Activated gamma-delta T cell (primary cell): ENCODE data around the gene SLC12A3.
"Not testable (repeated sequence)": the region's sequence is repeated elsewhere in the genome, so short reads cannot be mapped to it uniquely, and the experiment has no call there.

ENCODE experiments used
- DNase-seq: peaks from one replicate; lab custom pipeline; 2025; lab: John Stamatoyannopoulos, UW

Gene SLC12A3

DNA sequence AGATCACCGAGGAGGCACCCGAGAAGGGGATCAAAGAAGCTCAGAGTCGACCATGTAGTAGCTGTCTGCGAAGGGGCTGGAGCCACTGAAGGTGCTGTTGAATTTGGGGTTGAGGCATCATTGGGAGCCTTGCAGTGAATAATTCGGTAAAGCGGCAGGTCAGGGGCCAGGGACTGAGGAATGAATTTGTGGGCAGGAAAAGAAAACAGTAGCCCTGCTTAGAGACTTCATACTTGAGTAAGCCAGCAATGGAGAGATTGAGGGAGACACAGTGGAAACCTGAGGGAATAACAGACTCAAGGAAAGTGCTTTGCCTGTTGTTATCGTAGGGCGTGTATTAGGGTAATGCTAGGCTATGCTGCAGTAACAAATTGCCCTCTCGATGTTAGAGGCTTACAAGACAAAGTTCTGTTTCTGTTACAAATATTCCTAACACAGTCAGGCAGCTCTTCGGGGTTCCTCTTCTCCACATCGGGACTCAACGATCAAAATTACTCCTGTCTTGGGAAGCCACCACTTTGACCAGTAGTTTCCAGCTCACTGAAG lies 53.5 kb downstream of the SLC12A3 start:
- DNase-seq = no peak

DNA sequence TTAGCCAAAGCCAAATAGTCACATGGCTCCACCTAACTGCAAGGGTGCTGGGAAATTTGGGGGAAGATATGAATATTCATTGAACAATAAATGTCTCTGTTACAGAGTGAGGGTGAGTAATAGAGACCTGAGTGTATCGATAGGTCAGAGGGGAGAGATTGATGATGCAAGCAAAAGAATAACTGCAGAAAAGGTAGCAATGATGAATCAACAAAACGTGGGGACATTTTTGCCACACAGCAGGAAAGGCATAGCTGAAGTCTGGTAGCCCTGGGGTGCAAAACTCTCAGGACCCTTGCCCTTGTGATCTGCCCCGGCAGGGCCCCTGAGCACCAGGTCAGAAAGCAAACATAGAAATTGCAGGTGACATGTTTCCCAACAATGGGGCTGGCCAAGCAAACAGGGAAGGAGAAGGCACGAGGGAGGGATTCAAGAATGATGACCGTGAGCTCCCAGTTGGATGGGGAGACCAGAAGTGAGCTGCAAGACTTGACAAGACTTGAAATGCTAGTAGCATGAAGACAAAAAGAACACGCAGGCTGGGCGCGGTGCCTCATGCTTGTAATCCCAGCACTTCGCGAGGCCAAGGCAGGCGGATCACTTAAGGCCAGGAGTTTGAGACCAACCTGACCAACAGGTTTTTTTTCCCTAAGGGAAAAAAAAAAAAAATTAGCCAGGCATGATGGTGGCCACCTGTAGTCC lies 54.2 kb downstream of the SLC12A3 start:
- DNase-seq = no peak

DNA sequence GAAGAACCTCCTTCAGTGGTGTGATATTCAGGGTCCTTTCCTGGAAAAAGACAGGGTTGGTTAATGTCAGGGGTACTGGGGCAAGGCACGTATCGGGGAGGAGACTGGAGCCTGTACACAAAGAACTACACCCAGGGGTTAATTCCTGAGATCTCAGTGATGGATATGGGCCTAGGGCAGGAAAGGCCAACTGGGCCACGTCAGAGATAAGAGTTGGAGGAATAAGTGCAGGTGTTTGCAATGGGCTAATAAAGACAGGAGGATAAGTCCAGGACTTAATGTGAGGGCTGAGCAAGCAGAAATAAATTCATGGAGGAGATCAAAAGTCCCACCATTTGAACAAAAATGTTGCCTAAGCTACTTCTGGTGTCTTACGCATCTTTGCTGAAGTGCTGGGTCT lies 56.6 kb downstream of the SLC12A3 start:
- DNase-seq = no peak

DNA sequence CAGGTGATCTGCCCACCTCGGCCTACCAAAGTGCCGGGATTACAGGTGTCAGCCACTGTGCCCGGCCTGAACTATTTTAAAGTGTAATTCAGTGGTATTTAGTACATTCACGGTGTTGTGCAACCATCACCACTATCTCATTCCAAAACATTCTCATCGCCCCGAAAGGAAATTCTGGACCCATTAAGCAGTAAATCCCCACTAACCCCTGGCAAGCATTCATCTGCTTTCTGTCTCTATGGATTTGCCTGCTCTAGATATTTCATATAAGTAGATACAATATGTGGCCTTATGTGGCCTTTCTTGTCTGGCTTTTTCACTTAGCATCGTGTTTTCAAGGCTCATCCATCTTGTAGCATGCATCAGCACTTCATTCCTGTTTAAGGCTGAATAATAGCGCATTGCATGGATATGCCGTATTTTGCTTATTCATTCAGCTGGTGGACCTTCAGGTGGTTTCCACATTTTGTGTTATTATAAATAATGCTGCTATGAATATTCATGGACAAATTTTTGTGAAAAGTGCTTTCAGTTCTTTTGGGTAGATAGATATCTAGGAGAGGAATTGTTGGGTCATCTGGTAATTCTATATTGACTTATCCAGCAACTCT lies 58.6 kb downstream of the SLC12A3 start:
- no peak for DNase-seq

DNA sequence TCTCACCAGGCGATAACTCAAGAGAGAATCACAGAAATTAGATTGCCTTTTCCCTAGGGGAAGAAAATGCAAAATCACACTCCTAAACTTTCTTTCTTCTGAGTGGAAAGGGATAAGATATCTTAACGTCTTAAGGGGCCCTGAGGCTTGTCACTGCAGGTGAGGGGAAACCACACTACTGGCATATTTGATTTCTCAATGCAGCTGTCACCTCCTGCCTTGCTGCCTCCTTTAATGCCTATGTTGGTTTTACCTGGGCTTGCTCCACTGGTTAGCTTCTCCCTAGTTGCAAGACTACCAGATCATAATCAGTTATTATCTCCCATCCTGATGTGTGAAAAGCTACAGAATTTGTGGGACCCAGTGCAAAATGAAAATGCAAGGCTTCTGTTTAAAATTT lies 62.5 kb downstream of the SLC12A3 start:
- DNase-seq = no peak

DNA sequence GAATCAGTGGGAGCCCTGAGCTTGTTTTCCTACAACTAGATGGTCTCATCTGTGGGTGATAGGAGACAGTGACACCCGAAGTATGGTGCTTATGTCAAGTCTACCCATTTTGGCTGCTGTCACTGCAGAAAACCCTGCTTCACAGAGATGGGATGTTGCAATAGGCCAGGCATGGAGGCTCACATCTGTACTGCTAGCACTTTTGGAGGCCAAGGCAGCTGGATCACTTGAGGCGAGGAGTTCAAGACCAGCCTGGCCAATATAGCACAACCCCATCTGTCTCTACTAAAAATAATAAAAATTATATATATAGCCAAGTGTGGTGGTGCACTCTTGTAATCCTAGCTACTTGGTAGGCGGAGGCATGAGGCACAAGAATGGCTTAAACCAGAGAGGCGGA lies 64.6 kb downstream of the SLC12A3 start:
- no peak for DNase-seq

DNA sequence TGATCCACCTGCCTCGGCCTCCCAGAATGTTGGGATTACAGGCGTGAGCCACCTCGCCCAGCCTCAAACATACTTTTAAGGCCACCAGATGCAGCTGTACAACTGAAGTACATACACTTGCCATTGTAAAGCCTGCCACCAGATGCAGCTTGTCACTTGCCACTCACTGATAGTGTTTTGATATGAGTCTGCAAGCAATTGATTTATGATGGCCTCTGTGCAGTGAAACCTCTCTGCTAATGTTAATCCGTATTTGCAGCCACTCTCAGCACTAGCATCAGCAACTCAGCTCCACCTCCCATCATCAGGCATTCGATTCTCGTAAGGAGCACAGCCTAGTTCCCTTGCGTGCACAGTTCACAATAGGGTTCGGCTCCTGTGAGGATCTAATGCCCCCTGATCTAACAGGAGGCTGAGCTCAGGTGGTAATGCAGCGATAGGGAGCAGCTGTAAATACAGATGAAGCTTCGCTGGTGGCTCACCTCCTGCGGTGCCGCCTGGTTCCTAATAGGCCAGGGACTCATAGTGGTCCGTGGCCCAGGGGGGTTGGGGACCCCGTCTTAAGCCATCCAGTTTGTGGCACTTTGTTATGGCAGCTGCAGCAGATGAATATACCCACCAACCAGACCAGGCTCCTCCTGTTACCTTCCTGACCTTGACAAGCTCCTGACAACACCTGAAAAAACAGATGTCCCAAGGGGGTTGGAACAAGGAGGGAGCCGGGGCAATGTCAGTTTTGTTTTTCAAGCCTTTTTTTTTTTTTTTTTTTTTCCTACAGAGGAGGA lies 65.7 kb downstream of the SLC12A3 start:
- DNase-seq = no peak

DNA sequence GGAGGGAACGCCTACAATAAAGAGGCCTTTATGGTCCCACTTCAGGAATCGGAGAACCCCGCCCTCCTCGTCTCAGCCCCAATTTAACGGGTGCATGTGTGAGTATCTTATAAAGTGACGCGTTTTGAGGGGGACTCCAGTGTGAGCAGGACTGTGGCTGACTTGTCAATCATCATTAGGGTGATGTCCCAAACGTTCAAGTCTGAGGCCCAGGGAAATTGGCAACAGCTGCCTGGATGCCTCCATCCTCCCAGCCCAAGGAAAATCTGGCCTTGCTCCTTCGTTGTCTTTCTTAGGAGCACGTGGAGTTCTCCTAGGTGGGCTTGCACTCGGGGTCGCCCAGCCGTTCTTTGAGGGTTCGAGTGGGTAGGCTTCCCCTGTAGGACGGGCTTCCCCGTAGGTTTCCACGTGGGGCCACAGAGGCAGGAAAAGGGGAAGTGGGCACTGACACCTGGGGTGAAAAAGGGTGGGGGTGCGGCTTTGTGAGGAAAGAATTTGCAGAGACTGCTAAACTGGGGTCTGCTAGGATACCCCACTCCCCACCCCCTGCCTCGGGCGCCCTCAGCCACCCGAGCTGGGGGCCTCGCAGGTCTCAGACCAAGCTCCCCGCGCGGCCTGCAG lies 66.4 kb downstream of the SLC12A3 start:
- DNase-seq = no peak

DNA sequence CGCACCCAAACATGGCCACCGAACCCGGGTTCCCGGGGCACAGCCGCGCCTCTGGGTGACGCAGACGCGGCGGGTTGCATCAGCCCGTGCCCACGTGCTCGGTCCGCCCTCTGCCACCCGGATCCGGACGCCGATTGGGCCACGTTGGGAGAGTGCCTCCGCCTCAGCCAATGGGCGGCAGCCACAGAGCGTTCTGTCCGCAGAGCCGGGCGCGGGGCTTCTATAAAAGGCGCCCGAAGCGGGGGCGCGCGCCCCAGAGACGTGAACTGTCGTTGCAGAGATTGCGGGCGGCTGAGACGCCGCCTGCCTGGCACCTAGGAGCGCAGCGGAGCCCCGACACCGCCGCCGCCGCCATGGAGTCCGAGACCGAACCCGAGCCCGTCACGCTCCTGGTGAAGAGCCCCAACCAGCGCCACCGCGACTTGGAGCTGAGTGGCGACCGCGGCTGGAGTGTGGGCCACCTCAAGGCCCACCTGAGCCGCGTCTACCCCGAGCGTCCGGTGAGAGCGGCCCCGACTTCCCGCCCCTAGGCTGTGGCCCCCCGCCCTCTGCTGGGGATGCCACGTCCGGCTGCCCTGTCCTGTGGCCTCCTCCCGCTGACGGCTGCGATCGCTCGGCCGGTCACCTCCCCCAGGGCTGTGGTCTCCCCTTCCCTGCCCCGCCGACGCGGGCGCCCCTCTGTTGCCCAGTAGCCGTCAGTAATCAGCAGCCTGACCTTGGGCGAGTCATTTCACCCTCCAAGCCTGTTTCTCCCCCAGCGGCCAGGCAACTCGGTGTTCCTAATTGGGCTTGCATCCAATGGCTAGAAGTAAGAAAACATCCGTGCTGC lies 67.1 kb downstream of the SLC12A3 start, which contains the start of gene HERPUD1:
Gene HERPUD1, plus strand, starts transcription at position 251 of the 829 bp plus-strand sequence. Its CDS starts 103 bp downstream, at position 354.
- peak; percentile 98 for DNase-seq

DNA sequence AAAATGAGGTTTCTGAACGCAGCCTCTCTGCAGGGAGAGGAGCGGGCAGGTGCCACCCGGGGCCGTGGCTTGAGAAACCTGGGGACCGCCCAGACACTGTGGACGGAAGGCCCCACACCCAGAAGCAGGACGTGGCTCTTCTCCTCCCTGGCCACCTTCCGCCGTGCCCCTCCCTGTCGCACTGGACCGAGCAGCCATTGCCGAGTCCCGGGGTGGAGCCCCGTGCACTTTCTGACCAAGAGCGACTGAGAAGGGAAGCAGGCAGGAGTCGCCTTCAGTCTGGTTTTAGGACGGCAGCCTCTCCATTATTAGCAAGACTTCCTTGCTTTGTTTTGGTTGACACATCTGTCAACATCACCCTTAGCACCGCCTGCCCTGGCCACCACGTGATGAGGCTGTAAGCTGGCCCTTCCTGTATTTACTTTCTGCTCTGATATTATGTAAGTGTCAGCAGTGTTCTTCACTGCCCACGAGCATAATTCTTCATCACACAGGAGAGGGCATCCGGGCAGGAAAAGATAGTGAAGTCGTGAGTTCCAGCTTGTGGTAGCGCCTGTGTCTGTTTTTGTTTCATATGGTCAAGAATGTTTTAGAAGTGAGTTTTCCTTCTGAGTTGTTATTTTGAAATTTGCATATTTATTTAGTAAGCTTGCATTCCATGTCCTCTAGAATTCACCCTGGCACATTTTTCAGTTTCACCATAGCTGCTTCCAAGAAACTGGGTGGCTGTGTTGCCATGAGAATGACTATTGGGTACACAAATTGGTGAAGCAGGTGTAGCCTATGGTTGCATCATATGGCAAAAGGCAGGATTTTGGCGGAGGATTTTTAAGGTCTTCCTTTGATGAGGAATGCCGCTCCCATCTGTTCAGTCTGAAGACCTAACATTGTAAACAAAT lies 68.0 kb downstream of the SLC12A3 start:
- no peak for DNase-seq

DNA sequence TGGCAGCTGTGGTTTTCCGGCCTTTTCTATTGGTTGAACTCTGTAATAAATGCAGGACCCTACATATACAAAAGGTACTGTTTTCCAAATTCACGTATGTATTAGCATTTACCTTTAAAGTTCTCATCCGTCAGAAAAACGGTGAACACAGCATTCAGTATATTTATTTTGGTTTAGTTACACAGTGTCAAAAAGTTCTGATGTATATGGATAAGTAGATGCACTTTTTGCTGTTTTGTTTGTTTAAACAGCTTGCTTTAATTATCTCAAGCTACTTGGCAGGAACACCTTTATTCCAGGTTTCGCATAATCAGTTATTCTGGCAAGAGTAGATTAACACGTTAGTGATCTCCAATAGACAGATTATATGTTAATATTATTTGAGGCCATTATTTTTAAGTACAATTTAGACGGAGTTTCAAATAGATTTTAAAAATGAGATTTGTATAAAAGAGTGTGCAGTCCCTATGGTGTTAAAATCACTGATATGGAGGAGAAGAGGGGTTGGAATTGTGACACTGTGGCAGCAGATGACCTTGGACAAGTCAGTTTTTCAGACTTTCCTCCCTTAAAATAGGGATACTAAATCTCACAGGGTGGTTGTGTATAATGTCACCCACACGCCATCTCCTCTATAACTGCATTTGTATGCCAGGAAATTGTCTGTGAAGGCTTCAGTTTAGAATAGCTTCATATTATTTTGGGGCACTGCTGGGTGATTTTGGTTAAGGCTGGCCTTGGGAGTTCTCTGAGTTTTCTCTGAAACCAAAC lies 69.0 kb downstream of the SLC12A3 start:
- no peak for DNase-seq

DNA sequence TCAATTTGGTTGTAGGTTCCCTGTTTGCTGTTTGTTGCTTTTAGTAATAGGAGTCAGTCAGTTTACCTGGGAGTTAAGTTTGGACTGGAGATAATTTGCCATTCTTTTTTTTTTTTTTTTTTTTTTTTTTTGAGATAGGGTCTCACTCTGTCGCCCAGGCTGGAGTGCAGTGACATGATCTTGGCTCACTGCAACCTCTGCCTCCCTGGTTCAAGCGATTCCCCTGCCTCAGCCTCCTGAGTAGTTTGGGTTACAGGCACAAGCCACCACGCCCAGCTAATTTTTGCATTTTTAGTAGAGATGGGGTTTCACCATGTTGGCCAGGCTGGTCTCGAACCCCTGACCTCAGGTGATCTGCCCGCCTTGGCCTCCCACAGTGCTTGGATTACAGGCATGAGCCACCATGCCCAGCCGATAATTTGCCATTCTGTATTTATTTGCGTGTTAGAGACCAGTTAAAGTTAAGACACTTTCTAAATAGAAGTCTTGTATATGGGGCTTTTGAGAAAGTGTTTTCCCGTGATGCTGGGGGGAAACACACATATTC lies 69.7 kb downstream of the SLC12A3 start:
- DNase-seq = not testable (repeated sequence)

DNA sequence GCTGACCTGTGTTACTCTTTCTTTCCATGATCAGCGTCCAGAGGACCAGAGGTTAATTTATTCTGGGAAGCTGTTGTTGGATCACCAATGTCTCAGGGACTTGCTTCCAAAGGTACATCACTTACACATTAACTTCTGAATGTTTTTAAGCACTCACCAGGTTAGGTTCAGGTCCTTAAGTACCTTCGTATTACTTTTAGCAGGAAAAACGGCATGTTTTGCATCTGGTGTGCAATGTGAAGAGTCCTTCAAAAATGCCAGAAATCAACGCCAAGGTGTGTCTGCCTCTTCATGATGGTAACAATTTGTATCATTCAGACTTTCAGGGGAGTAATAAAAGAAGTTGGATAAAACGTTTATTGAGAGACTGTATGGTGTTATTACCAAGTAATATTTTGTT lies 70.2 kb downstream of the SLC12A3 start:
- no peak for DNase-seq

DNA sequence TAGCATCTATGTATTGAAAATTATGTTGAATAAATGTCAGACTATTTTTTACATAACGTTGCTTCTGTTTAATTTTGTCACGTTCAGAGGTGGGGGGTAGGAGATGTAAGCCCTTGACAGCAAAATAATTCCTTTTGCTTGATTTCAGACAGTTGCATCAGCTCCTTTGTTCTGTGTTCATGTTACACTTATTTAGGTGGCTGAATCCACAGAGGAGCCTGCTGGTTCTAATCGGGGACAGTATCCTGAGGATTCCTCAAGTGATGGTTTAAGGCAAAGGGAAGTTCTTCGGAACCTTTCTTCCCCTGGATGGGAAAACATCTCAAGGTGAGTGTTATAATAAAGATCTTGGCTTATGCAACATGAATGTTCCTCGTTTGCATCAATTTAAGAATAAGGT lies 71.5 kb downstream of the SLC12A3 start:
- DNase-seq = no peak

DNA sequence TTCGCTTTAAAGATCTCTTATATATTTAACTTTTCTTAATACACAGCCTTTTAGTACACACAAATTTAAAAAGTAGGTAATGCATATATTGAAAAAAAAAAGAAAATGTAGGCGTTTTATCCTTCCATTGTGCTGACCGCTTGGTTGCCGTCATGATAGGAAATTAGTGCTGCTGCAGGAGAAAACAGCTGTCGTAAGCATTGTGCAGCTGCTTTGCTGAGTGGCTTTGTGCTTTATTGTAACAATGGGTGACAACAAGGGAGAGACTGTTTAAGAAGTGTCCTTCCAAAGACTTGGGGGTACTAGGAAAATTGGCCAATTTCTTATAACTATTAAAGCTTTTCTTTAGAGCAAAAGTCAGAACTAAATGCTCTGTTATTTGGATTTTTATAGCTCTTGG lies 71.9 kb downstream of the SLC12A3 start:
- DNase-seq = no peak

DNA sequence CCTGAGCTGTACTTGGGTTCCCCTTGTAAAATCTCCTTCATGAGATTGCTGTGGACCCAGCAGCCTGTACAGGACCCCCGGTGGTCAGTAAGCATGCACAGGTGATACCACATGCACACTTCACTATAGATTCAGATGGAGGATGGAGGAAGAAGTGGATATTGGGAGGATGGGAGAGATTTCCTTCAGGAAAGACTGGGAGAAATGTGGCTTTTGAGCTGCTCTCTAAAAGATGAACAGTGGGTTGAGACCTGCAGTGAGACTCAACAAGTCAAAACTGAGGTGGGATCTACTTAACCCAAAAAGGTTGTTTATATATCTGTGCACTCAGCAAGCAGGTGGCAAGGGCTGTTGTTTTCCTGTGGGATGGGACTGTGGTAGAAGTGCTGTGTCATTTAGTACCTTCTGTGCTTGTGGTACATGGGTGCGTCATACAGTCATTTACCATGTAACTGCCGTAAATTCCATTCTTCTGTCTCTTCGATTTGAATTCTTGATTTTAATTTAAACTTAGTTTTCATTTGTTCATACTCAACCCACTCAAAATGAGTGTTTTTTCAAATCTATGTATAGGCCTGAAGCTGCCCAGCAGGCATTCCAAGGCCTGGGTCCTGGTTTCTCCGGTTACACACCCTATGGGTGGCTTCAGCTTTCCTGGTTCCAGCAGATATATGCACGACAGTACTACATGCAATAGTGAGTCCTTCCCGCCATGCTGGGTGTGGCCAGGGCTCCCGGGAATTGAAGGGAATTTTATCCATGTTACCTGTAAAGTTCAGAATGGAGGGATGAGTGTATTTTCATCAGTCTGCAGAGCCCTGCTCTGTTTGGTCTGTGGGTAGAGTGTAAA lies 73.9 kb downstream of the SLC12A3 start:
- no peak for DNase-seq

DNA sequence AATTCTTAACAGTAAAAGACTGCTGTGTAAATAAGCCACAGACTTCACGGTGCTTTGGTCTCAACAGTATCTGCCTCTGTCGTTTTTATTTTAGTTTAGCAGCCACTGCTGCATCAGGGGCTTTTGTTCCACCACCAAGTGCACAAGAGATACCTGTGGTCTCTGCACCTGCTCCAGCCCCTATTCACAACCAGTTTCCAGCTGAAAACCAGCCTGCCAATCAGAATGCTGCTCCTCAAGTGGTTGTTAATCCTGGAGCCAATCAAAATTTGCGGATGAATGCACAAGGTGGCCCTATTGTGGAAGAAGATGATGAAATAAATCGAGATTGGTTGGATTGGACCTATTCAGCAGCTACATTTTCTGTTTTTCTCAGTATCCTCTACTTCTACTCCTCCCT lies 74.8 kb downstream of the SLC12A3 start:
- DNase-seq = no peak

DNA sequence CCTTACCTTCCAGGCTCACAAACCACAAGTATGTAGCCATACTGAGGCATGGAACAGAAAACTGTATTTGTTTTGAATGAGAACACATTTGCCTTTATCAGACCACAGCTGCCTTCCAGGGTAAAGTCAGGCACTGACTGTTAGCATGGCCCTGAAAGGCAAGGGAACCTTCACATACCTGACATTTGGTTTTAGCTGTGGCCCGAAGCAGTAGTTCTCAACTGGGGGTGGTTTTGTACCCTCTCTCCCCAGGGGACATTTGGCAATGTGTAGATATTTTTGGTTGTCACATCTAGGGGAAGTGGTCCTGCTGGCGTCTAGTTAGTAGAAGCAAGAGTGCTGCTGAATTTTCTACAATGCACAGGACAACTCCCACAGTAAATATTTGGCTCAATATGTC lies 76.1 kb downstream of the SLC12A3 start:
- no peak for DNase-seq
